ENCODE results near the gene WWOX. TPM values are rescaled to one million over a fixed set of nuclear protein-coding genes. Genes with fewer than 3 reads are reported as not detected.
A peak's percentile ranks its signal among the peaks of the same experiment; 100 is the strongest.

Gene WWOX
- polyA plus RNA-seq, 3 donors: 40.3 to 43.7 (median 41.5) TPM

DNA sequence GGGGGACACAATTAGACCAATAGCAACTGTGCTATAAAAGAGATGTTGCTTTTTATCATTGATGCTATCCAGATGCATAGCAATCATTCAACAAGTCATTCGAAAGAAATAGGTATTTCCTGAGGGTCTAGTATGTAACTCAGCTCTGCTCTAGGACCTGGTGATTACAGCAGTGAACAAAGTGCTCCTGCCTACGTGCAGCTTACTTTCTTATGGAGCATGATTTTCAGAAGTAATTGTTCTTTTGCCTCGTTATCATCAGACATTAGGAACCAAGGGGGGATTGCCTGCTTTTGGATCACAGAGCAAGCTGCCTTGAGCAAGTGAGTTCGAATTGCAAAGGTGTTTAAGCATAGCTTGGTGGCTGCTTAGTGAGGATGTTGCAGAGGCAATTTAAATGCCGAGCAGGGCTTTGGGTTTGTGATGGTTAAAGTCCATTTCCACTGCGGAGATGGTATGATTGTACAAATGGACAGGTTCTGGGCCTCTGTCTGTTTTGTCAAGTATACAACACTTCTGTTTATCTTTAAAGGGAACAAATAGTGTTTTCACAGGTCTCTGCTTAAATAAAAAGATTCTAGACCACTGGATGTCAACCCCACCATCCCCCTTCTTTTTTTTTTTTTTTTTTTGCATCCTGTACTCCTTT lies 41.5 kb downstream of the WWOX start:
- no peak for DNase-seq (ENCODE audit: low read depth in 3 of 3, low spot score in 2 of 3)

GRCh38 chr16:78142788-78143187 lies 43.3 kb downstream of the WWOX start:
- no peak for DNase-seq (ENCODE audit: low read depth in 3 of 3, low spot score in 2 of 3)

DNA sequence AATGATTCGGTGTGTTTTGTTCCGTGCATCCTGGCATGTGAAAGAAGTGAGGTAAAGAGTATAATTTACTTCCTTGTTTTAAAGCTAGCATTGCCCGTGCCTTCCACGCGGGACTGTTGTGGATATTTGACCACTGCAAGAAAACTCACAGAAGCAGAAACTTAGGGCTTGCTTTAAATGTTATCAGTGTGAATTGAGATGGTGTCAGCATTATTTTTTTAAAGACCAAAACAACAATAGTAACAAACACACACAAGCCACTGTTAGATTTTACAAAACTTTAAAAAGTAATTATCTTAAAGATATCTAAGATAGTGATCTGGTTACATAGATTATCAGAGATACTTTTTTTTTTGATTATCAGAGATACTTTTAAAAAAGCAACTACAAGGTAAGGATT lies 47.4 kb downstream of the WWOX start:
- no peak for DNase-seq (ENCODE audit: low read depth in 3 of 3, low spot score in 2 of 3)

DNA sequence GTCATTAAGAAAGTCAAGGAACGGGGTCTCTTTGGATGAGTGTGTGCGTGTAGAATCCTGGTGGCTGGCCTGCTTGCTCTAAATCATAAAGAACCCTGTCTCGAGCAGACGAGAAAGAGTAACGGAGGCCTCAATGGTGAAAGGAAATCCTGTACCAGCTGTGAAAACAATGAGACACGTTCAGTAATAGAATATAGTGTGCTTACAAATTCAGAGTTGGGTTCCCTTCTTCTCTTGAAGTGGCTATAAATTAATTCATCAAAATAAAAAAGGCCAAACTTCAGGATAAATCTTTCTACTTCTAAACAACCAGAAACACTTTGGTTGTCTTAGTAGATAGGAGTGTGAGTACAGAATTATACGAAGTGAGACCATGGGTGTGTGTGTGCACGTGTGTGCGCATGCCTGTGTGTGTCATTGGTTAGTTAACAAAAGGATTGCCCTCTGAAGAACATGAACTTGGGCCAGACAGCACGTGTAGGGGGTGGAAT lies 48.5 kb downstream of the WWOX start:
- DNase-seq (ENCODE audit: low read depth in 3 of 3, low spot score in 2 of 3): peak in 1 of 3 donors; percentile 41

GRCh38 chr16:78150233-78150632 lies 50.8 kb downstream of the WWOX start:
- no peak for DNase-seq (ENCODE audit: low read depth in 3 of 3, low spot score in 2 of 3)

GRCh38 chr16:78154729-78155461 lies 55.4 kb downstream of the WWOX start:
- no peak for DNase-seq (ENCODE audit: low read depth in 3 of 3, low spot score in 2 of 3)

- DNase-seq (ENCODE audit: low read depth in 3 of 3, low spot score in 2 of 3): no peak
These were observed 56.4 kb downstream of the WWOX start for GRCh38 chr16:78155791-78156345.

- no peak for DNase-seq (ENCODE audit: low read depth in 3 of 3, low spot score in 2 of 3)
These were observed 61.7 kb downstream of the WWOX start for GRCh38 chr16:78161023-78161729.

DNA sequence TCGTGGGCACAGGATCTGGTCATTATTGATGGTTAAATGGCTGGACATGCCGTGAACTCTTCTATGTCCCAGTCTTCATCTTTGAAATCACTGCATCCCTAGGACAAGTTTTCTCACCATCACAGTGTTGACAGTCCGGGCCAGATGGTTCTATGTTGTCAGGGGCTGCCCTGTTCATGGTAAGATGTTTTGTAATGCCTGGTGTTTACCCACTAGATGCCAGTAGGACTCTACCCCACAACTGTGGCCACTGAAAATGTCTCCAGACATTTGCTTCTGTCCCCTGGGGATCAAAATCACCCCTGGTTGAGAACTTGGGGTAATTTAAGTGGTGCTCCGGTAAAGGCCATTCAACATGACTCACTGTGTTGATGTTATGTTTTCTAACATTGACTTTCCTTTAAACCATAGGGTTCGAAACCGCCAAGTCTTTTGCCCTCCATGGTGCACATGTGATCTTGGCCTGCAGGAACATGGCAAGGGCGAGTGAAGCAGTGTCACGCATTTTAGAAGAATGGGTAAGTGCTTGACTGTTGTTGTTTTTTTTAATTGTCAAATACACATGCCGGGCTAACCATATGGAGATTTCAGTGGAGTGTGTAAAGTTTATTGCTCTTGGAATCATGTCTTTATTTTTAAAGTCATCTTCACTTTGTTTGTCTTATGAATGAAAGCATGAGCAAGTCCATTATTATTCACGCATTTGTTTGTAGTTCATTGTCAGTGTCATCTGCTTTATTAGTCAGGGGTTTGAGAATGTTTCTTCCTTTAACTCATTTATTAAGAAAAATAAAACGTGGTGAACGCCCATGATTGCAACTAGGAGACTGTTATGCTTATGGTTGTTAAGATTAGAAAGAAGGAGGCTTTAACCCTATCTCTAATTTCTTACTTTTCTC lies 64.6 kb downstream of the WWOX start:
- DNase-seq (ENCODE audit: low read depth in 3 of 3, low spot score in 2 of 3): no peak

GRCh38 chr16:78170494-78170933 lies 71.1 kb downstream of the WWOX start:
- no peak for DNase-seq (ENCODE audit: low read depth in 3 of 3, low spot score in 2 of 3)

DNA sequence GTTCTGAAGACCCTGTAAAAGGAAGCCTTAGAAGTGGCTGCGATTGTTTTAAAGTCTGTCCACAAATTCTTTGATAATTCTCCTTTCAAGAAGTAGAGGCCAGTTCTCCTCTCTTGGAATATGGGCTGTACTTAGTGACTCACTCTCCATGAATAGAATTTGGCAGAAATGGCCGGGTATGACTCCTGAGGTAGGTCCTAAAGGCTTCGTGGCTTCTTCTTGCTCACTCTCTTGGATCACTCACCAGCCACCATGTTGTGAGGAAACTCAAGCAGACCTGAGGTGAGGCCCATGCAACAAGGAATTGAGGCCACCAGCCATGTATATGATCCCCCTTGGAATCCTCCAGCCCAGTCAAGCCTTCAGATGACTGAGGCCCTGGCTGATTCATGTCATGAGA lies 75.8 kb downstream of the WWOX start:
- DNase-seq (ENCODE audit: low read depth in 3 of 3, low spot score in 2 of 3): no peak

- peak in 1 of 3 donors; percentile 32 for DNase-seq (ENCODE audit: low read depth in 3 of 3, low spot score in 2 of 3)
These were observed 77.0 kb downstream of the WWOX start for GRCh38 chr16:78176435-78176834.

- no peak for DNase-seq (ENCODE audit: low read depth in 3 of 3, low spot score in 2 of 3)
These were observed 77.8 kb downstream of the WWOX start for GRCh38 chr16:78177218-78177617.

- DNase-seq (ENCODE audit: low read depth in 3 of 3, low spot score in 2 of 3): no peak
These were observed 78.5 kb downstream of the WWOX start for GRCh38 chr16:78177987-78178386.

DNA sequence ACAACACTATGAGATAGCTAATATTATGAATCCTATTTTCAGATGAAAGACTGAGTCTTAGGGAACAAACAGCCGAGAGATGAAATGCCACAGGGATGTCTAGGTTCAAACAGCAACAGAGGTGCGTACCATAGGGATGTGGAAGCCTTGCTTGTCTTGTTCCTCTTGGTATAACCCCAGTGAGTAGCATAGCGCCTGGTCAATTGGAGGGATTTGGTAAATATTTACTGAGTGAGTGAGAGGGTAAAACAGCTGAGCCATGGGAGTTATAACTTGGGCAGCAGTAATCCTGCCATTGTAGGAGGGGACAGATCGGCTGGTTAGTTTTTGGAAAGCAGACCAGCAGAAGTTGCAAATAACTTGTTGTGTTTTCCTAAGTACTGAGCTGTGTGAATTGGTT lies 80.2 kb downstream of the WWOX start:
- DNase-seq (ENCODE audit: low read depth in 3 of 3, low spot score in 2 of 3): no peak

DNA sequence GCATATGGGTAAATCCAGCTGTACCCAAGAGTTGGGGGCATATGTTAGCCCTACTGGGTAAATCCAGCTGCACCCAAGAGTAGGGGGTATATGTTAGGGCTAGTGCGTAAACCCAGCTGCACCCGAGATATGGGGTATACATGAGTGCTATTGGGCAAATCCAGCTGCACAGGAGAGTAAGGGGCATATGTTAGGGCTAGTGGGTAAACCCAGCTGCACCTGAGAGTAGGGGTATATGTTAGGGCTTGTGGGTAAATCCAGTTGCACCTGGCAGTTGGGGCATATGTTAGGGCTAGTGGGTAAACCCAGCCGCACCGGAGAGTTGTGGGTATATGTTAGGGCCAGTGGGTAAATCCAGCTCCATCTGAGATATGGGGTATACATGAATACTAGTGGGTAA lies 80.9 kb downstream of the WWOX start:
- DNase-seq (ENCODE audit: low read depth in 3 of 3, low spot score in 2 of 3): no peak

DNA sequence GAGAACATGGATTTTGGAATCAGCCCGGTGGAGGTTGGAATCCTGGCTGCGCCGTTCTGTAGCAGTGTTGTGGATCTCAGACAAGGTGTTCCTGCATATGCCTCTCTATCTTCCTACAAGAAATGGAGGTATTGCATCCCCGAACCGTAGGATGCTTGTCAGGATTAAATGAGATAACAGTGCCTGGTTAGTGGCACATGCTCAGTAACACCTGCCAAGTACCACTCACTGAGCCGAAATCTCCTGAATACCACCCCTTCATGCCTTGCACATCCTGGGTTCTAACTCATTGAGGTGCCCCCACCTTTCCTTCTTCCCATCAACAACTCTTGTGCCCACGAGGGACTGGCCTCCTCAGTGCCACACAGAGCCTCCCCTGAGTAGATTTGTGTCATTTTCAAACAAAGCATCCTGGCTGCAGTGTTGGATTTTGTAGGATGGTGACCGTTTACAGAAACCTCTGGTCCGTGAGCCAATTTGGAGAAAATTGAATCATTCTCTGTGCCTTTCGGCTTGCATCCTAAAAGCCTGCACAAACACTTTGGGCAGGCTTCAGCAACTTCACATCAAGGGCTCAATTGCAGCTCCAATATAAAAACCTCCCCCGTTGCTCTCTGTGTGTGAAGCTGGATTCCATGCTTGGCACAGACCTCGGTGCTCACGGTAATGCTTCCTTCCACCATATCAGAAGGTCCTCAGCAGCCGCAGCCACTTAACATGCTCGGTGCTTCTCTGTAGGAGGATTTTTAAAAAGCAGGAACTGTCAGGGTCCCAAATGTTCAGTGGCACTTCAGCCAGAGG lies 84.2 kb downstream of the WWOX start:
- peak in 2 of 3 donors; percentile 10 to 41 for DNase-seq (ENCODE audit: low read depth in 3 of 3, low spot score in 2 of 3)

GRCh38 chr16:78184238-78185183 lies 85.1 kb downstream of the WWOX start:
- DNase-seq (ENCODE audit: low read depth in 3 of 3, low spot score in 2 of 3): peak in 2 of 3 donors; percentile 18 to 24

Data from right renal cortex interstitium (tissue), 3 donors.